GM18858 (cell line): ENCODE measurements around the gene SERF2.
"Not testable (repeated sequence)": the region's sequence is repeated elsewhere in the genome, so short reads cannot be mapped to it uniquely, and the experiment has no call there.

Experiments
- ATAC-seq: cut with Tn5 transposase; IDR thresholded peaks from one replicate; pipeline ENCODE4 v1.9.1; 2021; ENCODE audit not compliant: unreplicated experiment

SERF2 gene

GRCh38 chr15:43829951-43830540 is 37.9 kb downstream of the SERF2 start:
- not testable (repeated sequence) for ATAC-seq

DNA sequence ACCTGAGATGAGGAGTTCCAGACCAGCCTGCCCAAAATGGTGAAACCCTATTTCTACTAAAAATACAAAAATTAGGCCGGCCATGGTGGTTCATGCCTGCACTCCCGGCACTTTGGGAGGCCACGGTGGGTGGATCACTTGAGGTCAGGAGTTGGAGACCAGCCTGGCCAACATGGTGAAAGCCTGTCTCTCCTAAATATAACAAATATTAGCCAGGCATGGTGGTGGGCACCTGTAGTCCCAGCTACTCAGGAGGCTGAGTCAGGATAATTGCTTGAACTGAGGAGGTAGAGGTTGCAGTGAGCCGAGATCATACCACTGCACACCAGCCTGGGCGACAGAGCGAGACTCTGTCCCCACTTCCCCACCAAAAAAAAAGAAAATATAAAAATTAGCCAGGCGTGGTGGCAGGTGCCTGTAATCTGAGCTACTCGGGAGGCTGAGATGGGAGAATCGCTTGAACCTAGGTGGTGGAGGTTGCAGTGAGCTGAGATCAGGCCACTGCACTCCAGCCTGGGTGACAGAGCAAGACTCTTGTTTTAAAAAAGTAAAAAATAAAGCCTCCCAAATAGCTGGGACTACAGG is 38.7 kb downstream of the SERF2 start:
- not testable (repeated sequence) for ATAC-seq

- ATAC-seq = not testable (repeated sequence)
Observed at GRCh38 chr15:43831519-43832052, 39.5 kb downstream of the SERF2 start.

DNA sequence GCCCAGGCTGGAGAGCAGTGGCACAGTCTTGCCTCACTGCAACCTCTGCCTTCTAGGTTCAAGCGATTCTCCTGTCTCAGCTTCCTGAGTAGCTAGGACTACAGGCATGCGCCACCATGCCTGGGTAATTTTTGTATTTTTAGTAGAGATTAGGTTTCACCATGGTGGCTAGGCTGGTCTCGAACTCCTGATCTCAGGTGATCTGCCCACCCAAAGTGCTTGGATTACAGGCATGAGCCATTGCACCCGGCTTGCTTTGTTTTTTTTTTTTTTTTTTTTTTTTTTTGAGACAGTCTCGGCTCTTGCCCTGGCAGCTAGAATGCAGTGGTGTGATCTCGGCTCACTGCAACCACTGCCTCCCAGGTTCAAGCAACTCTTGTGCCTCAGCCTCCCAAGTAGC is 40.4 kb downstream of the SERF2 start:
- not testable (repeated sequence) for ATAC-seq

- ATAC-seq = no peak
Observed at GRCh38 chr15:43845421-43845820, 53.3 kb downstream of the SERF2 start.
